Epithelial cell of proximal tubule (primary cell): ENCODE results near the gene ACO2. TPM values are rescaled to one million over a fixed set of nuclear protein-coding genes. Genes with fewer than 3 reads are reported as not detected.
"Not testable (repeated sequence)": the region's sequence is repeated elsewhere in the genome, so short reads cannot be mapped to it uniquely, and the experiment has no call there.

Source experiments
- DNase-seq: peaks from one replicate; pipeline ENCODE4 v3.0.0-alpha.2; 2011; ENCODE audit warnings: low read depth
- H3K4me3 ChIP-seq: 2 replicates; pipeline ENCODE4 v1.5.1; 2011; ENCODE audit warnings: low read depth, mild to moderate bottlenecking, low read length
- CTCF ChIP-seq: conservative IDR thresholded peaks from 2 replicates; pipeline ENCODE4 v1.5.1; 2012; ENCODE audit warnings: low read depth, mild to moderate bottlenecking, low read length
- total RNA-seq: library from RNA; depleted of rRNA; stranded (reverse); fragments of >200 nt; gene quantifications from 2 replicates; pipeline ENCODE4 v1.2.3, GENCODE V29; 2015

The ACO2 gene
- total RNA-seq, 1 donor from 2014 or later, result 58.8 TPM

- H3K4me3 ChIP-seq, result peak overlapping the region; percentile 3
- DNase-seq, result no peak
Observed at GRCh38 chr22:41563051-41563711, 94.3 kb downstream of the ACO2 start.

GRCh38 chr22:41564563-41564962 is 95.6 kb downstream of the ACO2 start:
- no peak for DNase-seq
- no peak for TF ChIP-seq CTCF
- no peak overlapping the region for H3K4me3 ChIP-seq

More at GRCh38 chr22:41563051-41563711, 94.3 kb downstream of the ACO2 start:
- TF ChIP-seq CTCF, result no peak

DNA sequence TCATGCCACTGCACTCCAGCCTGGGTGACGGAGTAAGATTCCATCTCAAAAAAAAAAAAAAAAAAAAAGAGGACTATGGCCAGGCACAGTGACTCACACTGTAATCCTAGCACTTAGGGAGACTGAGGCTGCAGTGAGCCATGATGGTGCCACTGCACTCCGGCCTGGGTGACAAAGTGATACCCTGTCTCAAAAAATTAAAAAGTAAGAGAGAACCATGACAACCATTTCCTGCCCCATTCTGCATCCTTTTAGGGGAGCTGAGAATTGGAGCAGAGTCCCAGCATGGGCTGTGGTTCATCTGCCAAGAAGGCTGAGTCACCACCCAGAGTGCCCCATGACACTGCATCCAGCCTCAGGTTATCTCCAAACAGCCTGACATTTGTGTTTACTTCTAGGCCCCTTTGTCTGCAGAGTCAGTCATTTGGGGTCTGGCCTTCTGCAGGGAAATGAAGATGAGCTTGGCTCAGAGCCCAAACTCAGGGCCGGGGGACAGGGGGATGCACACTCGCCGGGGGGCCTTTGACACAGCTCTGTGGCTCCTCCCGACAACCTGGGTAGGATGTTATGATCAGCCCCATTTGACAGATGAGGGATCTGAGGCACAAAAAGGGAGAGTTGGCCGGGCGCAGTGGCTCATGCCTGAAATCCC is 96.6 kb downstream of the ACO2 start:
- no peak for DNase-seq
- TF ChIP-seq CTCF, result no peak
- no peak overlapping the region for H3K4me3 ChIP-seq

DNA sequence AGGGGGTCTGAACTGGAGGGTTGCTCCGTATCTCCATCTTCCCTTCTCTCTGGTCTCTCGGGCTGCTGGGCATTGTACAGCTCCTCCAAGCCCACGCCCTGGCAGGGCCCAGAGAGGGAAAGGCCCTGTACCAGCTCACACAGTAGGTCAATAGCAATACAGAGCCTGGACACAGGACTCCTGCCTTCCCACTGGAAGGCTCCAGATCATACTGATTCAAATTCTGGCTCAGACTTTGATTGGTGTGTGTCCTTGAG is 98.5 kb downstream of the ACO2 start:
- no peak for TF ChIP-seq CTCF
- no peak for DNase-seq

GRCh38 chr22:41568811-41569210 is 99.9 kb downstream of the ACO2 start:
- TF ChIP-seq CTCF, result no peak
- DNase-seq, result no peak
- H3K4me3 ChIP-seq, result no peak overlapping the region

More for the DNA sequence above, 98.5 kb downstream of the ACO2 start:
- H3K4me3 ChIP-seq, result no peak overlapping the region

DNA sequence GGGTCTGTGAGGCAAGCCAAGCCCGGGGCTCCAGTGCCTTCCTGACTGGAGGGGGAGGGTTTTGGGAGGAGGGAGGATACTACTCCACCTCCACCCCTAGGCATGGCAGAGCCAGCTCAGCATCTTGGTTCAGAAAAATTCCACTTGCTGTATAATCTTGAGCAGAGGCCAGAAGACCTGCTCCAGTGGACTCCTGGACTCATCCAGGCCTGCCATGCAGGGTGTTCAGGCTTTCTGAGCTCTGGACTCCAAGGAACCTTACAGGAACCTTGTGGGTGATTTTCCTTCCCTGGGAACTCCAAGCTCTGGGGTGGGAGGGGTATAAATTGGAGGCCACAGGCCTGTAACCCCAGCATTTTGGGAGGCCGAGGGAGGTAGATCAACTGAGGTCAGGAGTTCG is 101.3 kb downstream of the ACO2 start:
- H3K4me3 ChIP-seq, result no peak overlapping the region
- no peak for TF ChIP-seq CTCF
- no peak for DNase-seq

DNA sequence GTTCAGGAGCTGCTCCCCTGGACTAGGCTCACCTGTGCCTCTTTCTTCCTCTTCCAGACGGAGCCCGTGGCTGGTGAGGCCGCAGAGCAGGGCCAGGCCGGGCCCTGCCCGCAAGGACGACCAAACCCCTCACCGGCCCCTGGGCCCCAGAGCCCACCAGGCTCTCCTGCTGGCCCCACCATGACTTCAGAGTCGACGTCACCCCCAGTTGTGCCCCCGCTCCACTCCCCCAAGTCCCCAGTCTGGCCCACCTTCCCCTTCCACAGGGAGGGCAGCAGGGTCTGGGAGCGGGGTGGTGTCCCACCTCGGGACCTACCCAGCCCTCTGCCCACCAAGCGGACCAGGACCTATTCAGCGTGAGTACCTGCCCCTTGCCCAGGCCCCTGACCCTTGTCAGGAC is 102.9 kb downstream of the ACO2 start:
- no peak overlapping the region for H3K4me3 ChIP-seq
- DNase-seq, result no peak
- no peak for TF ChIP-seq CTCF

- H3K4me3 ChIP-seq, DNase-seq: not testable (repeated sequence)
Observed at GRCh38 chr22:41572305-41572704, 103.4 kb downstream of the ACO2 start.
